Measurements from ENCODE around the gene NIPSNAP2. TPM values are rescaled to one million over a fixed set of nuclear protein-coding genes. Genes with fewer than 3 reads are reported as not detected.

The NIPSNAP2 gene
- total RNA-seq, 4 donors from 2014 or later = 234 to 382 (median 354) TPM

Other genes starting within 250 kb of the NIPSNAP2 start
- gene SEPTIN14, start 101.8 kb upstream of the NIPSNAP2 start, total RNA-seq = not detected
- gene ZNF713, start 77.1 kb upstream of the NIPSNAP2 start, total RNA-seq = 1 to 10 TPM in 3 of 4 donors, under 1 TPM in 1; 0.61 to 4.2 (median 1.5) TPM
- gene MRPS17, start 12.7 kb upstream of the NIPSNAP2 start, total RNA-seq = 10 to 100 TPM; 14.0 to 38.3 (median 22.0) TPM
- gene PSPH, start 86.9 kb downstream of the NIPSNAP2 start, total RNA-seq = 1 to 10 TPM; 2.1 to 4.7 (median 3.9) TPM
- gene CCT6A, start 87.2 kb downstream of the NIPSNAP2 start, total RNA-seq = 100 to 1,000 TPM in 3 of 4 donors, 10 to 100 TPM in 1; 95.9 to 158 (median 114) TPM
- 10 to 100 TPM; 29.8 to 32.0 (median 31.1) TPM for gene SUMF2, start 99.7 kb downstream of the NIPSNAP2 start, total RNA-seq
- 100 to 1,000 TPM in 1 of 4 donors, 10 to 100 TPM in 3; 30.1 to 211 (median 57.2) TPM for gene PHKG1, start 128.4 kb downstream of the NIPSNAP2 start, total RNA-seq
- 100 to 1,000 TPM; 540 to 822 (median 655) TPM for gene CHCHD2, start 141.9 kb downstream of the NIPSNAP2 start, total RNA-seq
- not detected for gene NUPR2, start 151.8 kb downstream of the NIPSNAP2 start, total RNA-seq